GM12878 (cell line): ENCODE data around the gene TSR1. TPM values are rescaled to one million over a fixed set of nuclear protein-coding genes. Genes with fewer than 3 reads are reported as not detected.

Experiments
- ATF3 ChIP-seq: IDR thresholded peaks from 2 replicates; pipeline ENCODE4 v1.6.1; 2011; ENCODE audit warnings: low read depth, mild to moderate bottlenecking, low read length, moderate library complexity, borderline replicate concordance; ENCODE audit errors: extremely low read depth
- ATF7 ChIP-seq: fragments of 450-650 bp; IDR thresholded peaks from 2 replicates; pipeline ENCODE4 v1.6.1; 2016; ENCODE audit warnings: low read depth, mild to moderate bottlenecking
- BACH1 ChIP-seq: fragments of 450-650 bp; IDR thresholded peaks from 2 replicates; pipeline ENCODE4 v1.6.1; 2017; ENCODE audit warnings: mild to moderate bottlenecking, borderline replicate concordance
- BCLAF1 ChIP-seq: fragments of 450-650 bp; IDR thresholded peaks from 2 replicates; pipeline ENCODE4 v1.6.1; 2017; ENCODE audit warnings: antibody characterized with exemption, mild to moderate bottlenecking, moderate library complexity
- BHLHE40 ChIP-seq, 2 experiments: fragments of 450-650 bp in 1 of 2; IDR thresholded peaks; 2 replicates each; pipeline ENCODE4 v1.6.1; 2011 to 2017; ENCODE audit warnings: low read depth in 2 of 2, borderline replicate concordance in 1 of 2, improper control_type of control experiment in 1 of 2, low read length in 1 of 2, mild to moderate bottlenecking in 1 of 2
- BMI1 ChIP-seq: fragments of 450-650 bp; IDR thresholded peaks from 2 replicates; pipeline ENCODE4 v1.6.1; 2016; ENCODE audit warnings: mild to moderate bottlenecking, moderate library complexity, borderline replicate concordance
- CBX5 ChIP-seq: sonication (generic); IDR thresholded peaks from 2 replicates; pipeline ENCODE4 v1.6.1; 2016; ENCODE audit warnings: low read depth, moderate library complexity, mild to moderate bottlenecking, inconsistent platforms
- CREB1 ChIP-seq: IDR thresholded peaks from 2 replicates; pipeline ENCODE4 v1.6.1; 2012; ENCODE audit warnings: low read depth, mild to moderate bottlenecking, inconsistent platforms
- E2F4 ChIP-seq: IDR thresholded peaks from 2 replicates; pipeline ENCODE4 v1.6.1; 2012; ENCODE audit warnings: low read depth, low read length, improper control_type of control experiment
- GATAD2B ChIP-seq: fragments of 450-650 bp; conservative IDR thresholded peaks from 2 replicates; pipeline ENCODE4 v1.6.1; 2017; ENCODE audit warnings: low read depth, mild to moderate bottlenecking, moderate library complexity
- MYB ChIP-seq: fragments of 150-350 bp; IDR thresholded peaks from 2 replicates; pipeline ENCODE4 v1.6.1; 2014; ENCODE audit warnings: mild to moderate bottlenecking, low read depth, low read length, borderline replicate concordance
- NBN ChIP-seq: fragments of 450-650 bp; IDR thresholded peaks from 2 replicates; pipeline ENCODE4 v1.6.1; 2016
- NR2C2 ChIP-seq: IDR thresholded peaks from 2 replicates; pipeline ENCODE4 v1.6.1; 2011; ENCODE audit warnings: borderline replicate concordance, low read depth; ENCODE audit not compliant: control insufficient read depth, insufficient read length
- NR2F1 ChIP-seq: fragments of 450-650 bp; conservative IDR thresholded peaks from 2 replicates; pipeline ENCODE4 v1.6.1; 2017; ENCODE audit warnings: mild to moderate bottlenecking
- NRF1 ChIP-seq: conservative IDR thresholded peaks from 2 replicates; pipeline ENCODE4 v1.6.1; 2011; ENCODE audit warnings: mild to moderate bottlenecking, low read depth, low read length, improper control_type of control experiment
- PAX8 ChIP-seq: fragments of 450-650 bp; IDR thresholded peaks from 2 replicates; pipeline ENCODE4 v1.6.1; 2017; ENCODE audit warnings: mild to moderate bottlenecking, moderate library complexity
- POLR2A ChIP-seq: IDR thresholded peaks from 2 replicates; pipeline ENCODE4 v1.6.1; 2011; ENCODE audit warnings: low read depth, mild to moderate bottlenecking, low read length
- POLR2AphosphoS5 ChIP-seq: IDR thresholded peaks from 2 replicates; pipeline ENCODE4 v1.6.1; 2011; ENCODE audit warnings: mild to moderate bottlenecking, low read length, inconsistent platforms
- SMAD1 ChIP-seq: fragments of 450-650 bp; IDR thresholded peaks from 2 replicates; pipeline ENCODE4 v1.6.1; 2018; ENCODE audit warnings: mild to moderate bottlenecking, low read depth; ENCODE audit not compliant: partially characterized antibody
- SREBF2 ChIP-seq: IDR thresholded peaks from 2 replicates; pipeline ENCODE4 v1.6.1; 2012; ENCODE audit warnings: mild to moderate bottlenecking, low read length
- SRF ChIP-seq, 2 experiments: IDR thresholded peaks; 2 replicates each; pipeline ENCODE4 v1.6.1; 2011; ENCODE audit warnings: low read depth in 2 of 2, low read length in 2 of 2, mild to moderate bottlenecking in 1 of 2, moderate library complexity in 1 of 2
- TAF1 ChIP-seq: IDR thresholded peaks from 2 replicates; pipeline ENCODE4 v1.6.1; 2011; ENCODE audit warnings: mild to moderate bottlenecking, low read depth, low read length, borderline replicate concordance
- TCF12 ChIP-seq: IDR thresholded peaks from 2 replicates; pipeline ENCODE4 v1.6.1; 2011; ENCODE audit warnings: low read depth, mild to moderate bottlenecking, low read length
- WRNIP1 ChIP-seq: IDR thresholded peaks from 2 replicates; pipeline ENCODE4 v1.6.1; 2011; ENCODE audit warnings: low read depth, low read length, improper control_type of control experiment, borderline replicate concordance
- YY1 ChIP-seq: IDR thresholded peaks from 2 replicates; pipeline ENCODE4 v1.6.1; 2011; ENCODE audit warnings: low read depth, mild to moderate bottlenecking, low read length
- ZNF622 ChIP-seq: fragments of 450-650 bp; IDR thresholded peaks from 2 replicates; pipeline ENCODE4 v1.6.1; 2017; ENCODE audit warnings: mild to moderate bottlenecking, inconsistent platforms
- polyA plus RNA-seq, 11 experiments: library from polyadenylated mRNA; depleted of rRNA in 4 of 11; unstranded in 6 of 11; stranded (reverse) in 5 of 11; fragments of >200 nt; fragmentation: Nextera tagmentation in 4 of 11; fragmentation: Illumina TruSeq in 1 of 11; extraction: Ambion mirVana in 4 of 11; extraction: Trizol in 1 of 11; gene quantifications; 1 replicate in 1 of 11; 2 replicates in 10 of 11; pipeline versions ENCODE4 v1.2.1 to v1.2.3, GENCODE V29; 2011 to 2016; ENCODE audit warnings: inconsistent platforms in 2 of 11, missing spikeins in 2 of 11, low read depth in 1 of 11
- total RNA-seq, 4 experiments: library from RNA; depleted of rRNA in 3 of 4; stranded (reverse); fragments of >200 nt in 3 of 4; fragmentation: Illumina TruSeq in 1 of 4; extraction: Trizol in 1 of 4; gene quantifications; 2 replicates each; pipeline versions ENCODE4 v1.2.1 to v1.2.3, GENCODE V29; 2013 to 2021

Gene TSR1
- total and polyA plus RNA-seq, 10 of the 15 experiments (the other 5 are each of a cell fraction or from before 2014, with no cell fraction given), result 14.7 to 100 (median 46.9) TPM

GRCh38 chr17:2303204-2304188 is 32.8 kb downstream of the TSR1 start, which contains the start of the genes SMG6 and SRR (continued):
- TF ChIP-seq NR2C2, result no peak
- TF ChIP-seq MYB, result no peak
- no peak for TF ChIP-seq BACH1
- TF ChIP-seq BHLHE40 (IDR thresholded peaks at IDR 0.05; ENCODE audit: borderline replicate concordance in 1 of 2, low read depth in 2 of 2, low read length in 1 of 2), result peak in 1 of 2 experiments; percentile 20; a peak in 2 of 4 replicates
- TF ChIP-seq ATF3, result no peak
- no peak for TF ChIP-seq SMAD1
- TF ChIP-seq CBX5, result 0 out of 2 replicates have a peak, but pooled peaks have one; percentile 41
- TF ChIP-seq E2F4, result no peak
- TF ChIP-seq BCLAF1, result no peak
- TF ChIP-seq BMI1, result no peak
- TF ChIP-seq GATAD2B, result peak; percentile 42; the same call in 1 of the 2 replicates
- TF ChIP-seq SREBF2, result no peak
- TF ChIP-seq WRNIP1, result no peak
- no peak for TF ChIP-seq SRF (IDR thresholded peaks at IDR 0.05; ENCODE audit: low read depth in 2 of 2, low read length in 2 of 2)
- peak; percentile 98 for TF ChIP-seq POLR2A
- TF ChIP-seq YY1, result peak; percentile 93
- peak; percentile 51 for TF ChIP-seq TAF1
- no peak for TF ChIP-seq ATF7
- peak; percentile 29; the same call in 1 of the 2 replicates for TF ChIP-seq NBN
- no peak for TF ChIP-seq CREB1
- TF ChIP-seq NR2F1, result peak; percentile 48; the same call in 1 of the 2 replicates
- no peak for TF ChIP-seq PAX8
- peak; percentile 46; the same call in 1 of the 2 replicates for TF ChIP-seq NRF1
- TF ChIP-seq ZNF622, result no peak
- no peak for TF ChIP-seq TCF12
- peak; percentile 79; the same call in 1 of the 2 replicates for TF ChIP-seq POLR2AphosphoS5
